Spleen (tissue), 7 donors: Measurements from ENCODE around the gene EHMT1.

Experiments
- CTCF ChIP-seq, 11 experiments: fragments of 200-600 bp in 7 of 11; fragments of 450-650 bp in 4 of 11; sonication (generic) in 4 of 11; IDR thresholded peaks in 8 of 11; conservative IDR thresholded peaks in 3 of 11; 1 replicate in 7 of 11; 2 replicates in 4 of 11; pipeline versions ENCODE4 v1.4.0 to v1.8.0; 2016 to 2021; ENCODE audit warnings: antibody characterized with exemption in 11 of 11, inconsistent platforms in 4 of 11, mild to moderate bottlenecking in 1 of 11
- POLR2A ChIP-seq, 3 donors: fragments of 450-650 bp; IDR thresholded peaks; one replicate each; pipeline ENCODE4 v1.5.1; 2017; ENCODE audit warnings: antibody characterized with exemption in 3 of 3, mild to moderate bottlenecking in 1 of 3
- POLR2AphosphoS5 ChIP-seq, 3 donors: sonication (generic); formaldehyde crosslinking; IDR thresholded peaks; one replicate each; pipeline ENCODE4 v1.5.1; 2017; ENCODE audit warnings: antibody characterized with exemption in 3 of 3
- donor health status: DM: no; HTN: no; CAD: no; lungs with moderate emphysema.
- donor health status: DM: no; HTN: no; CAD: no.
- donor health status: DM: no; HTN: no; CAD: no.

- TF ChIP-seq CTCF (IDR thresholded peaks at IDR 0.05 in 8 of 11, conservative IDR thresholded peaks at IDR 0.05 in 3 of 11) = no peak
- TF ChIP-seq POLR2AphosphoS5 (IDR thresholded peaks at IDR 0.05) = peak in 1 of 3 donors; percentile 33
- no peak for TF ChIP-seq POLR2A (IDR thresholded peaks at IDR 0.05)
Observed at GRCh38 chr9:137807721-137808703, 189.2 kb downstream of the EHMT1 start.
